ENCODE results near the gene CSNK2B.
A peak's percentile ranks its signal among the peaks of the same experiment; 100 is the strongest.

CSNK2B gene

DNA sequence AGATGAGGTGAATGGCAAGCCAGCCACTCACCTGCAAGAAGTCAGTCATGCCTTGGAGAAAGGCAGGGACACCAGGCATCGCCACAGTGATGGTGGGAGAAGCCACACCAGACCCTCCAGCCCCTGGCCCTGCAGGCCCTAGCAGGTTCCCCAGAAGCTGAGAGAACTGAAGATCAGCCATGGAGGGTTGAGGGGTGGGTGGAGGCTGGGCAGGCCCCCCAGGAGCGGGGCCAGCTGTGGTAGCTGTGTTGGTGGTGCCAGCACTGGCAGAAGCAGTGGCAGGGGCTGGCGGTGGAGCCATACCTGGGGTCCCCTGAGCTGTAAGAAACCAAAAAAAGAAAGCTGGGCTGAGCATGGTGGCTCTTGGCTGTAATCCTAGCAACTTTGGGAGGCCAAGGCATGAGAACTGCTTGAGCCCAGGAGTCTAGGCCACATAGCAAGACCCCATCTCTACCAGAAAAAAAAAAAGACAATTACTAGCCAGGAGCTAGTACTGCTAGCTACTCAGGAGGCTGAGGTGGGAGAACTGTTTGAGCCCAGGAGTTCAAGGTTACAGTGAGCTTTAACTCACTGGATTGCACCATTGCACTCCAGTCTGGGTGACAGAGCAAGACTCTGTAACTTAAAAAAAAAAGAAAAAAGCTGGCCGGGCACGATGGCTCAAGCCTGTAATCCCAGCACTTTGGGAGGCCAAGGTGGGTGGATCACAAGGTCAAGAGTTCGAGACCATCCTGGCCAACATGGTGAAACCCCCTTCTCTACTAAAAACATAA is 22.9 kb upstream of the CSNK2B start:
- Histone ChIP-seq H3K4me1 (ENCODE audit: control extremely low read depth in 1 of 4, control insufficient read depth in 4 of 4, insufficient read depth in 4 of 4, low read length in 3 of 4) (peaks cover 0 to 11% (median 3%) of the 10 kb centered on the region in 4 experiments), H3K4me3 (ENCODE audit: control insufficient read depth in 1 of 7, extremely low read depth in 1 of 7, insufficient read depth in 4 of 7, low read depth in 2 of 7, low read length in 6 of 7) (no peak overlapping the region), H3K36me3 (ENCODE audit: control insufficient read depth in 4 of 4, insufficient read depth in 4 of 4, low read length in 3 of 4) (peaks cover 19 to 89% (median 74%) of the 10 kb centered on the region in 4 experiments), H3K9me3 (ENCODE audit: control extremely low read depth in 1 of 5, control insufficient read depth in 4 of 5, insufficient read depth in 2 of 5, low read depth in 1 of 5, low read length in 4 of 5) (no peaks in the 10 kb centered on the region), H3K27me3 (replicated peaks in 2 of 5; ENCODE audit: control insufficient read depth in 4 of 5, insufficient read depth in 5 of 5, low read length in 4 of 5) (no peaks in the 10 kb centered on the region), H3K27ac (ENCODE audit: insufficient read depth in 1 of 2, low read depth in 1 of 2, low read length in 2 of 2, poor library complexity in 1 of 2, severe bottlenecking in 2 of 2) (no peak overlapping the region)
- DNase-seq = no peak
- WGBS (ENCODE audit: insufficient coverage) = 97% methylated on average over 6 of the region's 6 CpGs
- ChIA-PET CTCF (interaction anchor here (1.0 to 1.8 kb wide), 3 partner anchors 8 to 249 kb away, joined by 3 to 11 read pairs (median 3); no protein-coding TSS in a partner anchor), POLR2A (no interaction called here)

GRCh38 chr6:31643818-31644454 is 21.9 kb upstream of the CSNK2B start:
- CTCF ChIA-PET = interaction anchor here (1.0 to 1.8 kb wide), 3 partner anchors 9 to 248 kb away, joined by 3 to 11 read pairs (median 3); no protein-coding TSS in a partner anchor
- WGBS (ENCODE audit: insufficient coverage) = 99% methylated on average over 11 of the region's 17 CpGs
- H3K4me3 ChIP-seq (ENCODE audit: control insufficient read depth in 1 of 7, extremely low read depth in 1 of 7, insufficient read depth in 4 of 7, low read depth in 2 of 7, low read length in 6 of 7) = no peak overlapping the region
- H3K27ac ChIP-seq (ENCODE audit: insufficient read depth in 1 of 2, low read depth in 1 of 2, low read length in 2 of 2, poor library complexity in 1 of 2, severe bottlenecking in 2 of 2) = no peak overlapping the region
- H3K27me3 ChIP-seq (replicated peaks in 2 of 5; ENCODE audit: control insufficient read depth in 4 of 5, insufficient read depth in 5 of 5, low read length in 4 of 5) = no peaks in the 10 kb centered on the region
- H3K9me3 ChIP-seq (ENCODE audit: control extremely low read depth in 1 of 5, control insufficient read depth in 4 of 5, insufficient read depth in 2 of 5, low read depth in 1 of 5, low read length in 4 of 5) = no peaks in the 10 kb centered on the region
- peaks cover 19 to 92% (median 79%) of the 10 kb centered on the region in 4 experiments for H3K36me3 ChIP-seq (ENCODE audit: control insufficient read depth in 4 of 4, insufficient read depth in 4 of 4, low read length in 3 of 4)
- peaks cover 0 to 11% (median 3%) of the 10 kb centered on the region in 4 experiments for H3K4me1 ChIP-seq (ENCODE audit: control extremely low read depth in 1 of 4, control insufficient read depth in 4 of 4, insufficient read depth in 4 of 4, low read length in 3 of 4)
- DNase-seq = no peak
- POLR2A ChIA-PET = no interaction called here

- no peaks in the 10 kb centered on the region for H3K27me3 ChIP-seq (replicated peaks in 2 of 5; ENCODE audit: control insufficient read depth in 4 of 5, insufficient read depth in 5 of 5, low read length in 4 of 5)
- WGBS (ENCODE audit: insufficient coverage) = 96% methylated on average over 8 of the region's 9 CpGs
- H3K9me3 ChIP-seq (ENCODE audit: control extremely low read depth in 1 of 5, control insufficient read depth in 4 of 5, insufficient read depth in 2 of 5, low read depth in 1 of 5, low read length in 4 of 5) = no peaks in the 10 kb centered on the region
- ChIA-PET POLR2A (no interaction called here), CTCF (no interaction called here)
- no peak overlapping the region for H3K4me3 ChIP-seq (ENCODE audit: control insufficient read depth in 1 of 7, extremely low read depth in 1 of 7, insufficient read depth in 4 of 7, low read depth in 2 of 7, low read length in 6 of 7)
- DNase-seq = no peak
- no peaks in the 10 kb centered on the region for H3K4me1 ChIP-seq (ENCODE audit: control extremely low read depth in 1 of 4, control insufficient read depth in 4 of 4, insufficient read depth in 4 of 4, low read length in 3 of 4)
- no peak overlapping the region for H3K27ac ChIP-seq (ENCODE audit: insufficient read depth in 1 of 2, low read depth in 1 of 2, low read length in 2 of 2, poor library complexity in 1 of 2, severe bottlenecking in 2 of 2)
- H3K36me3 ChIP-seq (ENCODE audit: control insufficient read depth in 4 of 4, insufficient read depth in 4 of 4, low read length in 3 of 4) = peaks cover 15 to 90% (median 76%) of the 10 kb centered on the region in 4 experiments
Measured at GRCh38 chr6:31645325-31645724, 20.6 kb upstream of the CSNK2B start.

- 4% methylated on average over 24 of the region's 29 CpGs for WGBS (ENCODE audit: insufficient coverage)
- peak overlapping the region; percentile 97 to 98 for H3K27ac ChIP-seq (ENCODE audit: insufficient read depth in 1 of 2, low read depth in 1 of 2, low read length in 2 of 2, poor library complexity in 1 of 2, severe bottlenecking in 2 of 2)
- ChIA-PET CTCF (interaction anchor here (0.9 to 4.7 kb wide), 11 partner anchors 9 to 396 kb away, joined by 3 to 40 read pairs (median 4); partner anchors contain the start of genes C6orf47, CSNK2B and GPANK1), POLR2A (interaction anchor here (0.5 to 4.5 kb wide), 19 partner anchors 9 to 1036 kb away, joined by 3 to 31 read pairs (median 4); partner anchors contain the start of genes AIF1, C6orf47, CSNK2B and DDX39B)
- no peaks in the 10 kb centered on the region for H3K27me3 ChIP-seq (replicated peaks in 2 of 5; ENCODE audit: control insufficient read depth in 4 of 5, insufficient read depth in 5 of 5, low read length in 4 of 5)
- no peak for DNase-seq
- peaks cover 4 to 43% (median 35%) of the 10 kb centered on the region in 4 experiments for H3K36me3 ChIP-seq (ENCODE audit: control insufficient read depth in 4 of 4, insufficient read depth in 4 of 4, low read length in 3 of 4)
- H3K4me3 ChIP-seq (ENCODE audit: control insufficient read depth in 1 of 7, extremely low read depth in 1 of 7, insufficient read depth in 4 of 7, low read depth in 2 of 7, low read length in 6 of 7) = peak overlapping the region; percentile 66 to 97 (median 93)
- no peaks in the 10 kb centered on the region for H3K9me3 ChIP-seq (ENCODE audit: control extremely low read depth in 1 of 5, control insufficient read depth in 4 of 5, insufficient read depth in 2 of 5, low read depth in 1 of 5, low read length in 4 of 5)
- peaks cover 0 to 26% (median 21%) of the 10 kb centered on the region in 4 experiments for H3K4me1 ChIP-seq (ENCODE audit: control extremely low read depth in 1 of 4, control insufficient read depth in 4 of 4, insufficient read depth in 4 of 4, low read length in 3 of 4)
Measured at GRCh38 chr6:31651602-31652191, 14.2 kb upstream of the CSNK2B start.

GRCh38 chr6:31652925-31653724 is 12.8 kb upstream of the CSNK2B start:
- POLR2A ChIA-PET = interaction anchor here (0.6 to 4.5 kb wide), 14 partner anchors 9 to 153 kb away, joined by 3 to 31 read pairs (median 4); partner anchors contain the start of genes AIF1, ATP6V1G2, CSNK2B and DDX39B

More at GRCh38 chr6:31652925-31653724, 12.8 kb upstream of the CSNK2B start:
- no peaks in the 10 kb centered on the region for H3K27me3 ChIP-seq (replicated peaks in 2 of 5; ENCODE audit: control insufficient read depth in 4 of 5, insufficient read depth in 5 of 5, low read length in 4 of 5)
- H3K4me3 ChIP-seq (ENCODE audit: control insufficient read depth in 1 of 7, extremely low read depth in 1 of 7, insufficient read depth in 4 of 7, low read depth in 2 of 7, low read length in 6 of 7) = peak overlapping the region; percentile 66 to 97 (median 93)
- CTCF ChIA-PET = interaction anchor here (1.0 to 4.7 kb wide), 9 partner anchors 8 to 143 kb away, joined by 3 to 40 read pairs (median 4); partner anchors contain the start of genes C6orf47, CSNK2B, GPANK1 and VARS1
- H3K27ac ChIP-seq (ENCODE audit: insufficient read depth in 1 of 2, low read depth in 1 of 2, low read length in 2 of 2, poor library complexity in 1 of 2, severe bottlenecking in 2 of 2) = peak overlapping the region; percentile 97 to 98
- no peaks in the 10 kb centered on the region for H3K9me3 ChIP-seq (ENCODE audit: control extremely low read depth in 1 of 5, control insufficient read depth in 4 of 5, insufficient read depth in 2 of 5, low read depth in 1 of 5, low read length in 4 of 5)
- H3K4me1 ChIP-seq (ENCODE audit: control extremely low read depth in 1 of 4, control insufficient read depth in 4 of 4, insufficient read depth in 4 of 4, low read length in 3 of 4) = peaks cover 0 to 33% (median 23%) of the 10 kb centered on the region in 4 experiments
- H3K36me3 ChIP-seq (ENCODE audit: control insufficient read depth in 4 of 4, insufficient read depth in 4 of 4, low read length in 3 of 4) = peaks cover under 1 to 43% (median 34%) of the 10 kb centered on the region in 4 experiments
- peak; percentile 94 to 98 (median 97) for DNase-seq
- 7% methylated on average over 25 of the region's 37 CpGs for WGBS (ENCODE audit: insufficient coverage)
